GM21390 (cell line): ENCODE measurements around the gene TMEM190.
"Not testable (repeated sequence)": the region's sequence is repeated elsewhere in the genome, so short reads cannot be mapped to it uniquely, and the experiment has no call there.

Experiments used
- ATAC-seq: cut with Tn5 transposase; IDR thresholded peaks from one replicate; pipeline ENCODE4 v1.9.1; 2021; ENCODE audit not compliant: unreplicated experiment

The TMEM190 gene

DNA sequence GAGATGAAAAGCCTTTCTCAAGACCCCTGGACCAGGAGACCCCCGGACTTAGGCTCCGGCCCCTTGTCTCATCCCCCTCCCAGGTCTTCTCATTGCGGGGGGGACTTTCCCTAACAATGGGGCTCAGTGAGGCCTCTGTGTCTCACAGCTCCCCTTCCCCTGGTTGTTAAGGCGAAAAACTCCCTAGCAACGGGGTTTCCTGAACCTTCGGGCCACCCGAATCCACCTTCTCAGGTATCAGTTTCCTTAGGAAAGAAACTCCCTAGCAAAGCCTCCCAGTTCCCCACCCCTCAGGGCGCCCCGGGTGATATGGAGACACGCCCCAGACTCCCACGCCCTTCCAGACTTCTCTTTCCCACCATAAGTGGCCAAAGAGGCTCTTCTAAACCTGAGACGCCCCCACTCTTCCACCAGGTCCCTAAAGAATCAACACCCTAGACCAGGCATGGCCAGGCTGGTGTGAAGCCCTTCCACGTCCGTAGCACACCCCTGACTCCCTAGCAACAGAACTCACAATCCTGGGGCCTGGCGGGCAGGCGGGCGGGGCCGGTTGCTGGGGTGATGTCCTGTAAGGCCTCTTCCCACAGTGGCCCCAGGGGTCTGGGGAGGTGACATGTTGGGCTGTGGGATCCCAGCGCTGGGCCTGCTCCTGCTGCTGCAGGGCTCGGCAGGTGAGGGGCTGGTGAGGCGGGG lies at the start of gene TMEM190:
Gene TMEM190 (plus strand): TSS at position 586 of the 693 bp plus-strand sequence. CDS start 28 bp downstream, at position 614.
- no peak for ATAC-seq

DNA sequence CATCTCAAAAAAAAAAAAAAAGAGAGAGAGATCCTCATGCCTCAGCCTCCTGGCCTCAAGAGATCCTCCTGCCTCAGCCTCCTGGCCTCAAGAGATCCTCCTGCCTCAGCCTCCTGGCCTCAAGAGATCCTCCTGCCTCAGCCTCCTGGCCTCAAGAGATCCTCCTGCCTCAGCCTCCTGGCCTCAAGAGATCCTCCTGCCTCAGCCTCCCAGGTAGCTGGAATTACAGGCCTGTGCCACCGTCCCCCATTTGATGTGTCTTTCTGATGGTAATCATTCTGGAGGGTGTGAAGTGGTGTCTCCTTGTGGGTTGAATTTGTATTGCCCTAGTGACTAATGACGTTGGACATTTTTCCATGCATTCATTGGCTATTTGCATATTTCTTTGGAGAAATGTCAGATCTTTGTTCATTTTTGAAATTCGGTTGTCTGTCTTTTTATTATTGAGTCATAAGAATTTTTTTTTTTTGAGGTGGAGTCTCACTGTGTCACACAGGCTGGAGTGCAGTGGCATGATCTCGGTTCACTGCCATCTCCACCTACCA lies 47.8 kb upstream of the TMEM190 start:
- not testable (repeated sequence) for ATAC-seq

DNA sequence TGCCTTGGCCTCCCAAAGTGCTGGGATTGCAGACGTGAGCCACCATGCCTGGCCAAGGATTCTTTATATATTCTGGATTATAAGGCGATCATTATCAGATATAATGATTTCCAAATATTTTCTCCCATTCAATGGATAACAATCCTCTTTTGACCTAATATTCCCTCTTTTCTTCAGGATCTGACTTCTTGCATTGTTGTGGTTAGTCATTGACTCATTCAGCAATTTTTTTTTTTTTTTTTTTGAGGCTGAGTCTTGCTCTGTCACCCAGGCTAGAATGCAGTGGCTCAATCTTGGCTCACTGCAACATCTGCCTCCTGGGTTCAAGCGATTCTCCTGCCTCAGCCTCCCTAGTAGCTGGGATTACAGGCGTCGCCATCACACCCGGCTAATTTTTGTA lies 46.8 kb upstream of the TMEM190 start:
- not testable (repeated sequence) for ATAC-seq

DNA sequence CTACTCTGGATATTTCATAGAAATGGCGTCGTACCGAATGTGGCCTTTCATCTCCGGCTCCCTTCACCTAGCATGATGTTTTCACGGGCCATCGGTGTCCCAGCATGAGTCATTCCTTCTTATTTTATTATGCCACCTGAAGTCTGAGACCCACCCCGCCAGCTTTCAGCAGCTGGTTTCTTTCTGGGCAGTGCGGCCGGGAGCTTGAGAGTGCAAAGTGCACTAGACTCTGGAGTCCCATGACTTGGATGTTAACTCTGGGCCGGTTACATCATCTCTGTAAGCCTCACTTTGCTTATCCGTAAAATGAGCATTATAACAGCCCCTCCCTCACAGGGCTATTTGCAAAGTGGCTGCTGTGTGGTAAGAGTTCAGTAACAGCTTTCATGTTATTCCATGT lies 42.8 kb upstream of the TMEM190 start:
- ATAC-seq, result no peak

DNA sequence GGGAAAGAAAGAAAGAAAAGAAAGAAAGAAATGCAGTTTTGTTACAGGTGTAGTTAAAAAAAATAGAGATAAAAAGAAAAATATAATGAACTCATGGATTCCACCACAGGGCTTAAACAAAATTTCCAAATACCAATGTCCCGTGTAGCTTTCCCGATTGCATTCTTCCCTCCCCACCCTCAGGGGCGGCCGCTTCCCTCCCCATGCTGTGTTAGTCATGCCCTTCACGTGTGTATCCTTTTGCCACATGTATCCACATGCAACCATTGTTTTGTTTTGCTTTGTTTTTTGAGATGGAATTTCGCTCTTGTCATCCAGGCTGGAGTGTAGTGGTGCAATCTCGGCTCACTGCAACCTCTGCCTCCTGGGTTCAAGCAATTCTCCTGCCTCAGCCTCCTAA lies 40.5 kb upstream of the TMEM190 start:
- no peak for ATAC-seq

DNA sequence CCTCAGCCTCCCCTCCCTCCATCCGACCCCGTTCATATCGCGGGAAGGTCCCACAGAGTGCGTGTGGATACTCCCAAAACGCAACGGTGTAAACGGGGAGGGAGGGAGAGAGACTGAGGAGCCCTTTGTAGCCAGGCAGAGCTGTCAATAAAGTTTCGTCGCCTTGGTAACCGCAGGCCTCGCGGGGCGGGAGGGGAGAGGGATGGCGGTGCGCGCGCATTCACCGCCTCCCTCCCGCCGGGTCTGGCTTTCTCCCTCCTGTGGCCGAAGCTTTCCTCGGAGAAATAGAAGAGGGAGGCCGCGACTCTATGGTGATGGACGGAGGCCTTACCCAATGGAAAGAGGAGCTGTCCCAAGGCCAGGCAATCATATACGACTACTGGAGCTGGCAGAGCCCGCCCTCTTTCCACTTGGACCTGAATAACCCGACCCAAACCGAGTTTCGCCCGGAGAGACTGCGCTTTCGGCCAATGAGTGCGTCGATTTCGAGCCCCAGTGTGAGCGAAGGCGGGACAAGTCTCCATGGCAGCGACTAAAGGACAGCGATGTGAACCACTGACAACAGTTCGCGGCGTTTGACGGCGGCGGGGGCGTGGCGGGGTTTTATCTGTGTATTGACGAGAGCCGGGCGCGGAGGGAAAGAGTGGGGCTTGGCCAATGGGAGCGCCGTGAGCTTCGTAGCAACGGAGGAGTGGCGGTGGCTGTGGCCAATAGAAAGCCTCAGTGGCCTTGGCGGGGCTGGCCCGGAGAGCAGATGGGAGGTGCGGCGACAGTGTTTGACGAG lies 37.3 kb upstream of the TMEM190 start, which contains the start of gene KMT5C:
Gene KMT5C (plus strand): TSS at position 772 of the 784 bp plus-strand sequence. CDS start 2,061 bp downstream, outside the sequence.
- peak; percentile 74 for ATAC-seq

DNA sequence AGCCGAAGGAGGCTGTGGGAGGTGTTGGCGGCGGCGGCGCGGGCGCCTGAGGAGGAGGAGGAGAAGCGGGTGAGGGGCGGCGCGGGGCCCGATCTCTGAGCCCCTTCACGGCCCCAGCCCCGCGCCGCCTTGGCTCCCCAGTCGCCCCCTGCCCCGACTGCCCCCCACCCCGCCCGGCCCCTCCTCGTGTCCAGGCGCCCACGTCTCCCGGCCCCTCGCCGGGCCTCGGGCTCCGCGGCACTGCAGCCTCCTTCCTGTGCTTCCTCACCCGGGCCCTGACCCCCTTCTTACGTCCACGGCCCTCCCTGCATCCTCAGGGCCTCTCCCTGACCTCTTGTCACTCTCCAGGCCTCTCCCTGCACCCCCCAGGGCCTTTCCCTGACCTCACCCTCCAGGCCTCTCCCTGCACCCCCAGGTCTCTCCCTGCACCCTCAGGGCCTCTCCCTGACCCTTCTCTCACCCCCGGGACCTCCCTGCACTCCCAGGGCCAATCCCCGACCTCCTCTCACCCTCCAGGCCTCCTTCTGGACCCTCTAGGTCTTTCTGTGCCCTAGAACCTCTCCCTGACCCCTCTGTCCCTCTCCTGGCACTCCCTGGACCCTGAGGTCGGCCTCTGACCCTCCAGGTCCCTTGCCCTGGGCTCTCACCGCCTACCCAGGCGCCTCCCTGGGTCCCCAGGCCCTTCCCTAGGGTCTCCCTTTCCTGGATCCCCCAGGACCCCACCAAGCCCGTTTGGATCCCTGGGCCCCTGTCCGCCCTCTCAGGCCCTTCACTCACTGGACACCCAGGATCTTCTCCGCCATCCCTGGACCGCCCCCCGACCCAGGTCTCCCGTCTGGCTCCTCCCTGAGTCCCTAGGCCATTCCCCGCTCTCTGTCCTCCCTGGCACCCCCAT lies 36.5 kb upstream of the TMEM190 start:
- no peak for ATAC-seq

DNA sequence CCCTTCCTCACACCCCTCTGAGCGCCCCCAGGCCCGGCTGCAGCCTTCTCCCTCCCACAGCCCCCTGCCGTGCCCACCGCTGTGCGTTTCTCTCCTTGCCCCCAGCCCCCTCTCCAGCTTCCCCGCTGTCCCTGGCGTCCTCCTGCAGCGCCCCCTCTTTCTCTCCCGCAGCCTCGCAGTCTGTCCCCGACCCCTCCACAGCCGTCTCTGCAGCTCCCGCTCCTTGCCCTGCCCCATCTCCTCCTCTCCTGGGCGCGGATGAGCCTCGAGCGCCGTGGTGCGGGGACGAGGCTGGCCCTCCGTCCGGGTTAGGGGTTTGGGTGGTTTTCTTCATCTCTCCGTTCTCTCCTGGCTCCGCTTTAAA lies 35.9 kb upstream of the TMEM190 start:
- ATAC-seq, result no peak

DNA sequence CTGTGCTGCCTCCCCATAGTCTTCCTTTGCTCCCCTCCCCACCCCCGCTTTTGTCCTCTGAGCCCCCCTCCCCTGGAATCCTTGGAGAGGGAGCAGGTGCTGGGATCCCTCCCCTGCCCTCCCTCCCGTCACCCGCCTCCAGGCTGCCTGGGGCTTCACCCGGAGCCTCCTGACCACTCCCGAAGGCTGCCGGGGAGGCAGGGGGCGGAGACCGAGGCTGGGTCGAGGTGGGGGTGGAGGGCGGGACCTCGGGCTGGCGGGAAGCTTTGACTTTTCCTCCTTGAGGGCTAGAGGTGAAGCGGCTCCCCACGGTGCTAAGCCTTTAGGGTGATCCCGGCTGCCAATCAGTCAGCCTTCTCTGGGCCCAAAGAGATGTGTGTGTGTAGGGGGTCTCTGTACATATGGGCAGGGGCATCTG lies 35.4 kb upstream of the TMEM190 start:
- no peak for ATAC-seq

DNA sequence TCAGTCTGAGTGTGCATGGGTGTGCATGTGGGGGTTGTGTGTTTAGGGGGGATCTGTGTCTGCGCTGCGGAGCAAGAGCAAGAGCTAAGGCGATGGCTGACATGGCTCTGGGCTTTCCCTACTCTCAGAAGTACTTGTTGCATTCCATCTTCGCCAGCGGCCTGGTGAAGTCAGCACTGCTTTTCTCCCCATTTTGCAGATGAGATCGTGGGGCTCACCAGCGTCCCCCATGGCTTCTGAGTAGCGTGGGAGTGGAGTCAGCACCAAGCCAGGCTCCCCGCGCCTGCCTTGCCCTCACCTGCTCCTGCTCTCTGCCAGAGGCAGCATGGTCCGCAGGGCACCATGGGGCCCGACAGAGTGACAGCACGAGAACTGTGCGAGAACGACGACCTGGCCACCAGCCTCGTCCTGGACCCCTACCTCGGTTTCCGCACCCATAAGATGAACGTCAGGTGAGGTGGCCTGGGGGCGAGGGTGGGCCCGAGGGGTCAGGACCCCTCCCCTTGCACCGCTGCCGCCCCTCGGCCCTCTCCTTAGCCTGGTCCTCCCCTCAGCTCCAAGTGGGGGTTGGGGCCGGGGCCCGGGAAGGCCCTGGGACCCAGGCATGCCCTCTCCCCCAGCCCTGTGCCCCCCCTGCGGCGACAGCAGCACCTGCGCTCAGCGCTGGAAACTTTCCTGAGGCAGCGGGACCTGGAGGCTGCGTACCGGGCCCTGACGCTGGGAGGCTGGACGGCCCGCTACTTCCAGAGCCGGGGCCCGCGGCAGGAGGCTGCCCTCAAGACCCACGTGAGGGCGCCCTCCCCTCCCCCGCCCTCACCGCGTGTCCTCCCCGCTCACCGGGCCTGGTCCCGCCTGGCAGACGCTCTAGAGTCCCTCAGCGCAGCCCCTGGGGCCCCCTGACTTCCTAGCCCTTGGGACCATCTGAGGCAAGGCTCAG lies 34.8 kb upstream of the TMEM190 start:
- no peak for ATAC-seq

DNA sequence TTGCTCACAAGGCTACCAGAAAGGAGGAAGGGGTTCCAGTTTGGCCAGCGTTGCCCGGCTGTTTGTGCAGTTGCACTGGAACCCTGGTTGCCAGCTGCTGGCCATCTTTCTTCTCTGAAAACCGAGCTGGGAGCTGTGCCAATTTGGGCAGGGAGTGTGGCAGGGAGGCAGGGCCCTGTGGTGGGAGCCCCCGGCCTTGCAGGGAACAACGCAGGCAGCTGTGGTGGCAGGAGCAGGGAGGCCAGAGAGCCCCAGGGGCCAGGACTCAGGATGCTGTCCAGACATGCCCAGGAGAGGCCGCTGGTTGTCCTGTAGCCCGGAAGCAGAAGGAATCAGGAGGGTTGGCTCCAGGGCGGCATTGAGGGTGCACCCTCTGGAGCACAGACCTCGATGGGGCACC lies 32.2 kb upstream of the TMEM190 start:
- ATAC-seq, result no peak

DNA sequence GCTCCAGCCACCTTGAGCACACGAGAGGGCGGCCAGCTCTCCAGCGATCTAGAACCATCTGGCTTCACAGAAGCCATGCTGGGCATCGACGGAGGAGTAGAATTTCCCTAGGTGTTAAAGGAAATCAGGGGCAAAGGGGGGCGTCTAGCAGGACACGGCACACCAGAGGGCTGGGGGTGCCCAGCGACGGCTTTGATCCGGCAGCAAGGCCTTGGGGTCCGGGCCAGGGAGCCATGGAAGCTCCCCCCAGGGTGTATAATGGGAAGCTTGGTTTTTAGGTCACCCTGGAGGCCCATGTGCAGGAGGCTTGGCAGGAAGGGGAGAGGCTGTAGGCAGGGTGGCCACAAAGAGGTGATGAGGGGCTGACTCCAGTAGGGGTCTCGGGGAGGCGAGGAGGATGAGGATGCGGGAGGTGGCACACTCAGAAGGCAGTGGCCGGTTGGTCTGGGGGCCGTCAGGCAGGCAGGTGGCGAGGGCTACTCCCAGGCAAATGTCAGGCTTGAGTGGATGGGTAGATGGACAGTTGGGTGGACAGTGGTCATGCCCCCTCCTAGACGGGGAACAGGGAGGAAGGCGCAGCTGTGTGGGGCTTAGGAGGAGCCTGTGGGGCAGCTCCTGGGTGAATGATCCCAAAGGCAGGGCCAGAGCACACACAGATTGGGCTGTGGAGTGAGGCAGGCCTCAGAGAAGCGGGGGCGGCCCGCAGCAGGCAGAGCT lies 31.4 kb upstream of the TMEM190 start:
- ATAC-seq, result no peak

DNA sequence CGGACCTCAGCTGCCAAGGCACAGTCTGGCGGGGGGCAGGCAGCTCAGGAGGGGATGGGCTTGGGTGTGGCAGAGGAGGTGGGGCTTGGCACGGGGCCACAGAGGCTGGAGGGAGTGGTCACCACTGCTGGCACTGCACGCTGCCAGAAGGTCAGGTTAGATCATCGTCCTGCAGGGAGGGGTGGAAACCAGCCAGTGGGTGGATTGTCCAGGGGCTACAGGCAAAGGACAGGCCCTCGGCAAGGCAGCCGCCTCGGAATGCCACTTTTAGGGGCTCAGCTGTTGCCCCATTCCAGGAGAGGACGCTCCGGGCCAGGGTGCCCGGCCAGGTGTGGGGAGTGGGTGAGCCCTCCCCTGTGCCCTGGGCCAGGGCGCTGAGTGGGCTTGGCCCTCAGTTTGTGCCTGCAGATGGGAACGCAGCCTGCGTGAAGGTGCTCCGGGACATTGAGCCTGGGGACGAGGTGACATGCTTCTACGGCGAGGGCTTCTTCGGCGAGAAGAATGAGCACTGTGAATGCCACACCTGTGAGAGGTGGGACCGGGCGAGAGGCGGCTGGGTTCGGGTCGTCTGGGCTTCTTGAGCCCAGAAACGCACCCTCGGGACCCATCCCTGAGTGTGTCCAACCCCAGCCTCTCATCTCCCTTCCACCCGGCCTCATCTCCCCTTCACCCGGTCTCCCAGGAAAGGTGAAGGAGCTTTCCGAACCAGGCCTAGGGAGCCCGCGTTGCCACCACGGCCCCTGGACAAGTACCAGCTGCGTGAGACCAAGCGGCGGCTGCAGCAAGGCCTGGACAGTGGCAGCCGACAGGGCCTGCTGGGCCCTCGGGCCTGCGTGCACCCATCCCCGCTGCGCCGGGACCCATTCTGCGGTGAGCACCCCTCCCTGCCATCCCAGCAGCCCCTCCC lies 30.6 kb upstream of the TMEM190 start:
- no peak for ATAC-seq

DNA sequence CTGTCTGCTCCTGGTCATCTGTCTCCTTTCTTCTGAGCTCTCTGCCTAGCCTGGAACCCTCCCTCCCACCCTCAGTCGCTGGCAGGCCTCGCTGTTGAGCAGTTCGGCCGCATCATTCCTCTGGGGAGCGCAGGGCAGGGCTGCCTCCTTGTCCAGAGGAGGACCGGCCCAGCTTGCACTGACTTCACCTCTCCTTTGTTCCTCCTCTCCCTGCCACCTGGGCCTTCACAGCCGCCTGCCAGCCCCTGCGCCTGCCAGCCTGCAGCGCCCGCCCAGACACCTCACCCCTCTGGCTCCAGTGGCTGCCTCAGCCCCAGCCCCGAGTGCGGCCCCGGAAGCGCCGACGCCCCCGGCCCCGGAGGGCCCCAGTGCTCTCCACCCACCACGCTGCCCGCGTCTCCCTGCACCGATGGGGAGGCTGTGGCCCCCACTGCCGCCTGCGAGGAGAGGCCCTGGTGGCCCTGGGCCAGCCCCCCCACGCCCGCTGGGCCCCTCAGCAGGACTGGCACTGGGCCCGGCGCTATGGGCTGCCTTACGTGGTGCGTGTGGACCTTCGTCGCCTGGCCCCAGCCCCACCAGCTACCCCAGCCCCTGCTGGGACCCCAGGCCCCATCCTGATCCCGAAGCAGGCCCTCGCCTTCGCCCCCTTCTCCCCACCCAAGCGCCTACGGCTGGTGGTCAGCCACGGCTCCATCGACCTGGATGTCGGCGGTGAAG lies 29.7 kb upstream of the TMEM190 start:
- no peak for ATAC-seq

DNA sequence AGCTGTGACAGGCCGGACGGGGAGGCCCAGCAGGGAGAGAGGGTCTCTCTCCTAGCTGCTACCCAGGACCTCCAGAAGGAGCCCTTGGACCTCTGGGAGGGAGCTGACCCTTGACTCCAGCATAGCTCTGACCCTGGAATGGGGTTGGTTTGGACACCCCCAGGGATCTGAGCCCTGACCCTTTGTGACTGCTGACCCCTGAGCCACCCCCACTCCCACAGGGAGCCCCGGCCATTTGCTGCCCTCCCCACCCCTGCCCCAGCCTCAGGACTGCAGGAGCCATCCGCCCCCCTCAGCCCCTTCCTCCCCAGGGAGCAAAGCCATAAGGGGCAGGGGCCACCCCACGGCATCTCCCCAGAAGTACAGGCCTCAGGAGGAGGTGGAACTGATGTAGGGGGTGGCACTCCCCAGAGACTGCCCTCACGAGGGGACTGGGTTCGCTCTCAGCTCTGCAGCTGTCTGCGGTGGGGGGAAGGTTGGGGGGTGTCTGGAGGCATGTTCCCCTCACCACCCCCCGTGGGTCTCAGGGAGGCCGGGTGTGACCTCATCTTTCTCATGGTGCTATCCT lies 29.1 kb upstream of the TMEM190 start:
- ATAC-seq, result no peak

DNA sequence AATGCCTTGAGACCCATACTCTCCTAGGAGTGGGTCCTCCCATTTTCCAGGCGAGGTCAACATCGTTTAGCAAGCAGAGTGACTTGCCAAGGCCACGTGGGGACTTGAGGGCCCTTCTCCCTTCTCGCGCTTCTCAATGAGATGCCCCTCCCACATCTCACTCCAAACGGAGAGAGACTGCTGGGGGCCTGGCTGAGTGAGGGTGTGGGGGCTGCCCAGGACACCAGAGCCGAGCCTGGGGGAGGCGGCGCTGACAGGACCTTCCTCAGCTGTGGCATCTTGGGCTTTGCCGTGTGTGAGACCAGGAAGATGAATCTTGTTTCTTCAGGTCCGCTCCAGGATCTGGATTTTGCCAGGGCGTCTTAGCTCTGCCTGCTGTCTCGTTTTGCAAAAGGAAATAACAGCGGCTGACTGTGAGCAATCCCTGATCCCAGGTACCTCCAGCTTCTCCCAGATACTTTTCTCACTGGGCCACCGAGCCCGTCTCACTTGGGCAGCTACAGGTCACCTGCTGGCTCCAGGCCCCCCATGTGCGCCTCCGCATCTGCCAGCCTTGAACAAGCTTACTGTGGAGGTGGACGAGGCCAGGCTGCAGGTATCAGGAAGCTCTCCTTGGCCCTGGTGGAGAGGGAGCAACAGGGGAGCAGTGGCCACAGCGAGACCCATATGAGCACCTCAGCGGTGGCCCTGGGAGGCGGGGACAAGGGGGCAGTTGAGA lies 28.1 kb upstream of the TMEM190 start:
- no peak for ATAC-seq
